OCI-LY1 (cell line): ENCODE results near the gene CRHBP.

Experiments used
- CTCF ChIP-seq: fragments of 200-600 bp; sonication (generic), shearing (Covaris generic); IDR thresholded peaks from 2 replicates; pipeline ENCODE4 v1.5.1; 2017; ENCODE audit warnings: mild to moderate bottlenecking, antibody characterized with exemption, low read length, moderate library complexity, mixed read lengths
- EZH2 ChIP-seq: fragments of 200-600 bp; sonication (generic), shearing (Covaris generic); IDR thresholded peaks from 2 replicates; pipeline ENCODE4 v1.8.0; 2017; ENCODE audit warnings: borderline replicate concordance, mixed run types, mild to moderate bottlenecking, antibody characterized with exemption, low read length, moderate library complexity, mixed read lengths

DNA sequence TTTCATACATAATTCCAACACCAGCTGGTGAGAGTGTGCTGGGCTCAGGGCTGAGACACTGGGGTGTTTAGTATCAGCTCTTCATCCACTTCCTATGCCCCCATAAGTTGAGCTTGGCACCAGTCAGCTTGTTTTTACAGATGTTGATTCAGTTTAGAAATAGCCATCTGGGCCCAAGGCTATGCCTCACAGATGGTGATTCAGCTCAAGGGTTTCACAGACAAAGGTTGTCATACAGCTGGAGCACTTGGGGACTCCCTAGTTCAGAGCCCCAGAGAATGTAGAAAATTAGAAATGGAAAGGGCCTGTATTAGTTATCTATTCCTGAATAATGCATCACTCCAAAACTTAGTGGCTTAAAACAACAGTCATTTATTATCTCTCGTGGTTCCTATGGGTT, 10.3 kb upstream of the CRHBP start:
- no peak for TF ChIP-seq CTCF
- TF ChIP-seq EZH2, result no peak
